H9 (cell line): ENCODE data around the gene RPS14. TPM values are rescaled to one million over a fixed set of nuclear protein-coding genes. Genes with fewer than 3 reads are reported as not detected.

Source experiments
- DNase-seq: peaks from one replicate; pipeline ENCODE4 v3.0.0-alpha.2; 2017
- H2AFZ ChIP-seq: one replicate; pipeline ENCODE4 v1.6.1; 2013; ENCODE audit warnings: mild to moderate bottlenecking, low read length, control low read depth, moderate library complexity
- H2AK5ac ChIP-seq: 2 replicates; pipeline ENCODE4 v1.6.1; 2013; ENCODE audit warnings: low read length, control low read depth, mixed read lengths; ENCODE audit not compliant: insufficient read length
- H2BK120ac ChIP-seq: one replicate; pipeline ENCODE4 v1.6.1; 2013; ENCODE audit warnings: low read depth, mild to moderate bottlenecking, low read length, control low read depth, inconsistent platforms; ENCODE audit not compliant: poor library complexity, severe bottlenecking
- H2BK12ac ChIP-seq: 2 replicates; pipeline ENCODE4 v1.6.1; 2013; ENCODE audit warnings: low read length, control low read depth, mixed read lengths, low read depth; ENCODE audit not compliant: insufficient read length
- H2BK15ac ChIP-seq: 2 replicates; pipeline ENCODE4 v1.6.1; 2013; ENCODE audit warnings: low read depth, low read length, control low read depth
- H2BK20ac ChIP-seq: one replicate; pipeline ENCODE4 v1.6.1; 2013; ENCODE audit warnings: low read depth, mild to moderate bottlenecking, low read length, control low read depth, inconsistent platforms; ENCODE audit not compliant: poor library complexity, severe bottlenecking
- H2BK5ac ChIP-seq: 2 replicates; pipeline ENCODE4 v1.6.1; 2013; ENCODE audit warnings: low read length, control low read depth, mixed read lengths; ENCODE audit not compliant: insufficient read length
- H3K14ac ChIP-seq: 2 replicates; pipeline ENCODE4 v1.6.1; 2013; ENCODE audit warnings: low read length, control low read depth; ENCODE audit not compliant: insufficient read depth
- H3K18ac ChIP-seq: 2 replicates; pipeline ENCODE4 v1.6.1; 2013; ENCODE audit warnings: low read depth, mild to moderate bottlenecking, mixed read lengths, low read length, control low read depth; ENCODE audit not compliant: insufficient read length
- H3K23ac ChIP-seq: 2 replicates; pipeline ENCODE4 v1.6.1; 2013; ENCODE audit warnings: low read length, control low read depth, mixed read lengths, low read depth; ENCODE audit not compliant: insufficient read length
- H3K23me2 ChIP-seq: 2 replicates; pipeline ENCODE4 v1.6.1; 2013; ENCODE audit warnings: low read depth, mild to moderate bottlenecking, mixed read lengths, low read length, control low read depth; ENCODE audit not compliant: insufficient read length, poor library complexity, severe bottlenecking
- H3K27ac ChIP-seq: 2 replicates; pipeline ENCODE4 v1.5.1; 2013; ENCODE audit warnings: low read length, control low read depth, mixed read lengths, low read depth; ENCODE audit not compliant: insufficient read length
- H3K27me3 ChIP-seq: 2 replicates; pipeline ENCODE4 v1.6.1; 2013; ENCODE audit warnings: low read length, control low read depth, inconsistent platforms; ENCODE audit not compliant: insufficient read depth
- H3K4ac ChIP-seq: 2 replicates; pipeline ENCODE4 v1.6.1; 2013; ENCODE audit warnings: low read depth, mild to moderate bottlenecking, control low read depth, inconsistent platforms, low read length, moderate library complexity
- H3K4me1 ChIP-seq: 2 replicates; pipeline ENCODE4 v1.6.1; 2013; ENCODE audit warnings: low read length, control low read depth, inconsistent platforms; ENCODE audit not compliant: insufficient read depth
- H3K4me2 ChIP-seq: 2 replicates; pipeline ENCODE4 v1.6.1; 2013; ENCODE audit warnings: low read length, control low read depth, mixed read lengths; ENCODE audit not compliant: insufficient read length, insufficient read depth
- H3K56ac ChIP-seq: 2 replicates; pipeline ENCODE4 v1.6.1; 2013; ENCODE audit warnings: low read depth, mild to moderate bottlenecking, mixed read lengths, low read length, control low read depth; ENCODE audit not compliant: insufficient read length
- H3K79me1 ChIP-seq: 2 replicates; pipeline ENCODE4 v1.6.1; 2013; ENCODE audit warnings: low read depth, mild to moderate bottlenecking, moderate library complexity, low read length, control low read depth, inconsistent platforms; ENCODE audit not compliant: insufficient read depth, poor library complexity, severe bottlenecking
- H3K79me2 ChIP-seq: 2 replicates; pipeline ENCODE4 v1.6.1; 2013; ENCODE audit warnings: low read length, control low read depth, inconsistent platforms; ENCODE audit not compliant: insufficient read depth
- H3K9ac ChIP-seq: 2 replicates; pipeline ENCODE4 v1.6.1; 2013; ENCODE audit warnings: low read length, control low read depth, mixed read lengths; ENCODE audit not compliant: insufficient read length; ENCODE audit errors: extremely low read depth
- H3K9me3 ChIP-seq: one replicate; pipeline ENCODE4 v1.6.1; 2013; ENCODE audit warnings: low read depth, low read length, inconsistent platforms; ENCODE audit not compliant: control insufficient read depth
- H3T11ph ChIP-seq: one replicate; pipeline ENCODE4 v1.6.1; 2013; ENCODE audit warnings: mild to moderate bottlenecking, low read length, control low read depth, inconsistent platforms
- H4K20me1 ChIP-seq: one replicate; pipeline ENCODE4 v1.6.1; 2013; ENCODE audit not compliant: control insufficient read depth, insufficient read length, insufficient read depth
- H4K5ac ChIP-seq: 2 replicates; pipeline ENCODE4 v1.6.1; 2013; ENCODE audit warnings: low read depth, mild to moderate bottlenecking, mixed read lengths, low read length, control low read depth; ENCODE audit not compliant: insufficient read length
- H4K8ac ChIP-seq: replicated peaks from 2 replicates; pipeline ENCODE4 v1.6.1; 2013; ENCODE audit warnings: low read length, control low read depth, mixed read lengths, low read depth; ENCODE audit not compliant: insufficient read length
- H4K91ac ChIP-seq: 2 replicates; pipeline ENCODE4 v1.6.1; 2013; ENCODE audit warnings: low read depth, mild to moderate bottlenecking, moderate library complexity, mixed read lengths, low read length, control low read depth; ENCODE audit not compliant: insufficient read length
- H3K27ac Mint-ChIP-seq, 3 experiments: 2 replicates in 2 of 3; 3 replicates in 1 of 3; pipeline ENCODE4 v1.8.0; 2020 to 2021; ENCODE audit warnings: mixed read lengths in 3 of 3, mild to moderate bottlenecking in 1 of 3, moderate library complexity in 1 of 3
- H3K27me3 Mint-ChIP-seq: 2 replicates; pipeline ENCODE4 v1.8.0; 2021; ENCODE audit warnings: low read depth, mild to moderate bottlenecking, moderate library complexity, mixed read lengths
- H3K36me3 Mint-ChIP-seq, 3 experiments: 2 replicates in 2 of 3; 3 replicates in 1 of 3; pipeline ENCODE4 v1.8.0; 2020 to 2021; ENCODE audit warnings: low read depth in 3 of 3, mixed read lengths in 3 of 3; ENCODE audit not compliant: insufficient read depth in 1 of 3
- H3K4me1 Mint-ChIP-seq, 2 experiments: 2 replicates each; pipeline ENCODE4 v1.8.0; 2020; ENCODE audit warnings: mixed read lengths in 2 of 2
- H3K4me3 Mint-ChIP-seq, 2 experiments: 2 replicates in 1 of 2; 3 replicates in 1 of 2; pipeline ENCODE4 v1.8.0; 2020 to 2021; ENCODE audit warnings: mild to moderate bottlenecking in 2 of 2, mixed read lengths in 2 of 2, moderate library complexity in 1 of 2
- H3K9me3 Mint-ChIP-seq, 2 experiments: 2 replicates in 1 of 2; 3 replicates in 1 of 2; pipeline ENCODE4 v1.8.0; 2020; ENCODE audit warnings: mild to moderate bottlenecking in 2 of 2, mixed read lengths in 2 of 2, moderate library complexity in 1 of 2
- CTCF ChIP-seq: fragments of 200-600 bp; sonication (generic); conservative IDR thresholded peaks from 3 replicates; pipeline ENCODE4 v1.8.0; 2021; ENCODE audit warnings: antibody characterized with exemption, mild to moderate bottlenecking
- WGBS: extraction: QIAGEN DNeasy Blood & Tissue Kit; methylation state at CpG from one replicate; pipeline ENCODE4 v1.1.7; 2013; ENCODE audit warnings: missing lambda C conversion rate, low lambda C conversion rate, mixed read lengths; ENCODE audit not compliant: insufficient read length; ENCODE audit errors: extremely low coverage; 5-methylcytosine and 5-hydroxymethylcytosine counted together
- total RNA-seq: library from RNA; stranded (reverse); gene quantifications from 2 replicates; pipeline ENCODE4 v1.2.1, GENCODE V29; 2021

Gene RPS14
- total RNA-seq, 1 experiment from 2014 or later, result 2,533 TPM

GRCh38 chr5:150485693-150486401 is 36.3 kb upstream of the RPS14 start:
- Histone ChIP-seq H3K4ac (no peak overlapping the region; the same call in 1 of the 2 replicates), H3K23ac (no peak overlapping the region), H4K91ac (no peak overlapping the region), H3K23me2 (no peaks in the 10 kb centered on the region), H4K20me1 (peaks cover 2% of the 10 kb centered on the region), H3K79me1 (peaks cover 5% of the 10 kb centered on the region), H2BK20ac (no peak overlapping the region), H2AK5ac (no peak overlapping the region), H2BK120ac (no peak overlapping the region), H4K8ac (no peak overlapping the region), H3K79me2 (peaks cover 24% of the 10 kb centered on the region; the same call in 1 of the 2 replicates), H3T11ph (no peak overlapping the region), H3K14ac (peak overlapping the region; percentile 78), H3K18ac (peak overlapping the region; percentile 86), H3K4me2 (peak overlapping the region; percentile 38), H2BK15ac (no peak overlapping the region), H3K4me1 (peaks cover 20% of the 10 kb centered on the region), H3K9me3 (no peaks in the 10 kb centered on the region), H2AFZ (no peak overlapping the region), H3K27me3 (no peaks in the 10 kb centered on the region), H2BK5ac (no peak overlapping the region), H4K5ac (no peak overlapping the region), H2BK12ac (no peak overlapping the region), H3K56ac (no peak overlapping the region), H3K27ac (no peak overlapping the region), H3K9ac (peak overlapping the region; percentile 83)
- DNase-seq, result peak; percentile 61
- peaks cover 66 to 67% of the 10 kb centered on the region in 2 experiments for H3K4me1 Mint-ChIP-seq
- H3K36me3 Mint-ChIP-seq, result no peaks in the 10 kb centered on the region
- TF ChIP-seq CTCF, result no peak
- WGBS, result no CpG with 5 or more reads among the region's 90 CpGs
- peak overlapping the region in 2 of 3 experiments; percentile 54 to 88; a peak in 2 of 7 replicates for H3K27ac Mint-ChIP-seq
- H3K9me3 Mint-ChIP-seq, result no peaks in the 10 kb centered on the region
- no peaks in the 10 kb centered on the region for H3K27me3 Mint-ChIP-seq
- peak overlapping the region; percentile 69 to 84 for H3K4me3 Mint-ChIP-seq
